IPS-18c (cell line): ENCODE data around the gene AASS.

ENCODE experiments used
- H3K4me3 ChIP-seq: 2 replicates; pipeline ENCODE4 v1.7.0; 2013; ENCODE audit warnings: low read depth, mild to moderate bottlenecking, low read length, moderate library complexity; ENCODE audit not compliant: insufficient read depth
- H3K9me3 ChIP-seq: one replicate; pipeline ENCODE4 v1.6.1; 2013; ENCODE audit warnings: mild to moderate bottlenecking, low read length, moderate library complexity; ENCODE audit not compliant: control insufficient read depth, insufficient read depth

Gene AASS

DNA sequence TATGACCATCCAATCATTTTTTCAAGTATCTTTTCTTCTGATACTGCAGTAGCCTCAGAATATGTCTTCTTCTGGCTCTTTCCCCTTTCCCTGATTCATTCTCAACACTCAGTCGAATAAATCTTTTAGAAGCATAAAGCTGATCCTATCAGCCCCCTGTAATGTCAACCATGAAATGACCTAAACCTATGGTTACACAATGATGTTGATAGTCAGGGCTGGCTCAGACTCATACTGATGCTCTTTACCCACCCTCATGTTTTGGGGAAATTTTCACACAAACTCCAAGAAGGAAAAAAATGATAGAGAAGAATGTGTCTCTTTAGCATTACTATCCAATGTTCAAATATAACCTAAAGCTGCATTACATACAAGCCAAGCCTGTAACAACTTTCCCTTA, 76.0 kb downstream of the AASS start:
- Histone ChIP-seq H3K4me3 (no peak overlapping the region), H3K9me3 (no peaks in the 10 kb centered on the region)

GRCh38 chr7:122067077-122067476, 77.0 kb downstream of the AASS start:
- H3K4me3 ChIP-seq: no peak overlapping the region
- H3K9me3 ChIP-seq: no peaks in the 10 kb centered on the region

GRCh38 chr7:122064971-122065370, 79.1 kb downstream of the AASS start:
- Histone ChIP-seq H3K4me3 (no peak overlapping the region), H3K9me3 (no peaks in the 10 kb centered on the region)

DNA sequence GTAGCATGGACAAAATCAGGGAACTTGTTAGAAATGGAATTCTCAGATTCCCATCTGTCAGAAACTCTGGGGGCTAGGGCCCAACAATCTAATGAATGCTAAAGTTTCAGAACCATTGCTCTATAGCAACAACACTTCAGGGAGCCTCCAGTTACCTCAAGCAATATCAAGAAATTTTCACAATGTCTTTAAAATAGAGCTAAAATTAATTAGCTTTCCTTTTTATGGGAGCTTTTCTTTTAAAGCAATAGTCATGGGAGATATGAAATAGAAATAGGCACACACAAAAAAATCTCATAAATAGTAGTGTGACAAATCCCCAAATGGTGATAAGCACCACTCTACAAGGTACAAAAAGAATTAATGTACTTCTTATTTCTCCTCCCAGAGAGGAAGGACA, 80.9 kb downstream of the AASS start:
- H3K9me3 ChIP-seq: no peaks in the 10 kb centered on the region
- no peak overlapping the region for H3K4me3 ChIP-seq

DNA sequence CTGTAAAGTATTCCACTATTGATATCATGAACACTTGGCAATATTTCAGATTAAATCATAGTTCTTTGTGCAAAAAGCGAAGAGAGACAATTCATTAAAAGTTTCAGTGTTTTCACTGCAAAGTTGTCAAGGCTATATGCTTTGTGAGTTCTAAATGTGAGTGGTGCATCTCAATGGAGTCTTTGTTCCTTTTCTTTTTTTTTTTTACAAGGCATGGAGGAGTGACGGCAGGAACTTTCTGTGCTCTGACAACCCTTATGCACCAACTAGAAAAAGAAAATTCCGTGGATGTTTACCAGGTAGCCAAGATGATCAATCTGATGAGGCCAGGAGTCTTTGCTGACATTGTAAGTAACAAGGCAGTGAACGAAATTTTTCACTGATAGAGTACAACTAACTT, 84.5 kb downstream of the AASS start:
- Histone ChIP-seq H3K9me3 (no peaks in the 10 kb centered on the region), H3K4me3 (no peak overlapping the region)

DNA sequence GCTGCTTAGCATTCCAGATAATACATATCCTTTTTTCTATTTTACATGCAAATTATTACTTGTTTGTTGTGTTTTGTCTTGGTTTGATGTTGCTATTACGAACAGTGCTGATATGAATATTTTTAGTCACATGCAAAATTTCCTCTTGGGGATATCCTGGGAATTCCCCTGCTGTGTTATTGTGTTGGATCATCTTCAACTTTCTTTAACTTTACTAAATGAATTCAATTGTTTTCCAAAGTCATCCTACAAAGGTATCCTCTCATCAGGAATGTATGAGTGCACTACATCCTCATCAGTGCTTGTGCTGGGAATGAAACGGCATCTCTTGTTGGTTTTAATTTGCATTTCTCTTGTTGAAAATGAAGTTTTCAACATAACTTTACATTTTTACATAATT, 87.1 kb downstream of the AASS start:
- no peak overlapping the region for H3K4me3 ChIP-seq
- H3K9me3 ChIP-seq: no peaks in the 10 kb centered on the region

DNA sequence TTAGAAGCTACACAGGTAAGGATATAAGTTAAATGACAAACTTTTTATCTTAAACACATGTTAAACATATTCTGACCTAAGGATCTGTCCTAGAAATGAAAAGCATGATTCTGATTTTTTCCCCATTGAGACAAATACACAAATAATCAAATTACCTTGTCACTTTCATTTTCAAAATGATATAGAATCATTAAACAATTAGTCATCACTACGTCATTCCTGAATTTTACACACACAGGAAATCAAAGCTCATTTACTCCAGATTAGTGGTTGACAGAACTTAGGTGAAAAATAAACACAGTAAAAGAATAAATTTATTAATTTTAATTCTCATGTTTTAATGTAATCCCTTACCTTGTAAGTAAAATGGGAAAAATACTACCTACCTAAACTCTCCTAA, 89.0 kb downstream of the AASS start:
- Histone ChIP-seq H3K9me3 (no peaks in the 10 kb centered on the region), H3K4me3 (no peak overlapping the region)

- H3K4me3 ChIP-seq: no peak overlapping the region
Measured at GRCh38 chr7:122054393-122054792, 89.7 kb downstream of the AASS start.

DNA sequence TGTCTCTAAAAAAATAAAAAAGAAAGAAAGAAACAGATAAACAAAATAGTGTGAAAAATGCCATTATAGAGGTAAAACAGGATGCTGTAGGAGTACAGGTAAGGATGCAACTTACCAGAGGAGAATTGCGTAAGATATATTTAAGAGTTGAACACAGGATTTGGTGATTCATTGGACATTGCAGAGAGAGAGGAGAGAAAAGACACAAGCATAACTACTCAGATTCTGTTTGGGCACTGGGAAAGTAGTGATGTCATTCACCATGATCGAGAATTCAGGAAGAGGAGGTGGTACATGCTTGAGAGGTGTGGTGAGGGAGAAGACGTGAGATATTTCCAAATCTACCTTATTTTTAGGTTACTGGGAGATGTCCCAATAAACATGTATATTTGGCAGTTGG, 97.6 kb downstream of the AASS start:
- Histone ChIP-seq H3K4me3 (no peak overlapping the region), H3K9me3 (no peaks in the 10 kb centered on the region)

More at GRCh38 chr7:122054393-122054792, 89.7 kb downstream of the AASS start:
- no peaks in the 10 kb centered on the region for H3K9me3 ChIP-seq

GRCh38 chr7:122040147-122040546, 103.9 kb downstream of the AASS start:
- no peaks in the 10 kb centered on the region for H3K9me3 ChIP-seq

DNA sequence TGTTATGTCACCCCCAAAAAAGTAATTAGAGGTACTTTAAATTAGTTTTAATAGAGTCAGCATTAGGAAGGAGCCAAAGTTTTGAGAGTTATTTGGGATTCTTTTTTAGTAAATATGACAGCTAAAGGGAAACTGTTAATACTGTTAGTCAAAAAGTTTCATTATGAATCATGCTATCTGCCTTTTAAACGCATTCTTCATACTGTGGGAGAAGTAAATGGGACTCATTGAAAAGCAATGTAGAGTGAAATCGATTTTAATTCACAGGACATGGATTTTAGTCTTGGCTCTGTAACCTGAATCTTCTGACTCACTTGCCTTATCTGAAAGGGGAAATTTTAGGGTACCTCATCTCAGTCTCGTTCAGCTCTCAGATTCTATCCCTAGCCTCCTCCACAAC, 105.1 kb downstream of the AASS start:
- no peak overlapping the region for H3K4me3 ChIP-seq
- no peaks in the 10 kb centered on the region for H3K9me3 ChIP-seq

More at GRCh38 chr7:122040147-122040546, 103.9 kb downstream of the AASS start:
- no peak overlapping the region for H3K4me3 ChIP-seq

DNA sequence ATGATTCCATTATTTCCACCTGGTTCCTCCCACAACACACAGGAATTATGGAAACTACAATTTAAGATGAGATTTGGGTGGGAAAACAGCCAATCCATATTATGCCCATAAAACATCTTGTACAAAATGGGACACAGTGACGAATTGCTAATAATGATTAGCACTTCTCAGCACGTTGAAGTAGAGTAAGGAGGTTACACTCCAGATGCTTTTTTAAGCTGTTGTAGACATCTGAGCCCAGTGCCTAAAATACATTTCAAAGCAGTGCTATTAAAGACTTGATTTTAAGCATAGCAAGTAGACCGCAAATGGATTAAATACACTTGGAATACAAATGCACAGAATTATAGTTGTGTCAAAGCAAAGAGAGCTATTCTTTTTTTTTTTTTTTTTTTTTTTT, 105.9 kb downstream of the AASS start:
- Histone ChIP-seq H3K9me3 (no peaks in the 10 kb centered on the region), H3K4me3 (no peak overlapping the region)

DNA sequence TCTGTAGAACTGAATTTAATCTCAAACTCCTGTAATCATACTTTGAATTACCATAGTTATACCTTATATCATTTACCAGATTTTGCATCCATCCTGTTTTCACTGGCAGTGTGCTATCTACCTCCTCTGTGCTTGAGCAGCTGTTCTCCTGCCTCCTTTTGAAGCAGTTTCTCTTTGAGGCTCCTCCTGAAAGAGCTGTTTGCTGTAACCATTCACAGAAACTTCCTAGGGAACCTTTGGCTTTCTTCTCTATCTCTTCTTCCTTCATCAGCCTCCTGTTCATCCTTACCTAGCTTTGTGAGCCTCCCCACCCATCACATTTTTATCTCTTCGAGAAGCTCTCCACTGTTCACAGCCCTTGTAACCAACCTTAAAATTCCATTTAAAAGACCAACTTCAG, 108.2 kb downstream of the AASS start:
- Histone ChIP-seq H3K4me3 (no peak overlapping the region), H3K9me3 (no peaks in the 10 kb centered on the region)

DNA sequence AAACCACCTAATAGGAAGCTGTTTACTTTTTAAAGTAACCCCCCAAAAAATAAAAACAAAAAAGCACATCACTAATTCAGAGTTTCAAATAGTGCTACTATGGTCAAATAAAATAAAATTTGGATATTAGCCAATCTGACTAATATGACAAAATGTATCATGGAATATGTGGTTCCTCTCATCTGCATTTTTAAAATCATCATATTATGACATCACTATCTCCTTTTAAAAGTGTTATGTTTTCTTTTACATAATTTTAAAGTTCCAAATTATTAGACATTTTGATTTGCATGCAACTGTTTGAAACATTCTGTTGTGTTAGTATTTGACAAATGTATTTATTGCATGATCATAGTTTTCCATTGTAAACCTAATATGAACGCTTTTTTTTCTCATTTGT, 110.4 kb downstream of the AASS start:
- Histone ChIP-seq H3K9me3 (no peaks in the 10 kb centered on the region), H3K4me3 (no peak overlapping the region)

GRCh38 chr7:122027058-122027457, 117.0 kb downstream of the AASS start:
- Histone ChIP-seq H3K9me3 (no peaks in the 10 kb centered on the region), H3K4me3 (no peak overlapping the region)
